HG03139 (cell line): Measurements from ENCODE around the gene HILPDA.

Experiments used
- ATAC-seq: cut with Tn5 transposase; IDR thresholded peaks from one replicate; pipeline ENCODE4 v1.9.1; 2021; ENCODE audit not compliant: unreplicated experiment

HILPDA gene

GRCh38 chr7:128455543-128456254, at the start of gene HILPDA:
TSS of gene HILPDA (plus strand) at chr7:128455878. CDS start at chr7:128457269, 1,391 bp downstream.
- peak; percentile 83 for ATAC-seq

- ATAC-seq: no peak
Observed at GRCh38 chr7:128406314-128407232, 49.1 kb upstream of the HILPDA start.

- no peak for ATAC-seq
Observed at GRCh38 chr7:128407233-128407589, 48.5 kb upstream of the HILPDA start.

GRCh38 chr7:128407751-128408708, 47.6 kb upstream of the HILPDA start:
- ATAC-seq: no peak

GRCh38 chr7:128408709-128409595, 46.7 kb upstream of the HILPDA start:
- no peak for ATAC-seq

- peak; percentile 71 for ATAC-seq
Observed at GRCh38 chr7:128409596-128410450, 45.9 kb upstream of the HILPDA start, which contains the start of gene IMPDH1. TSS of gene IMPDH1 (minus strand) at chr7:128409982. CDS start at chr7:128409901, 81 bp downstream.

- no peak for ATAC-seq
Observed at GRCh38 chr7:128410451-128410753, 45.3 kb upstream of the HILPDA start.

GRCh38 chr7:128415217-128415785, 40.4 kb upstream of the HILPDA start:
- no peak for ATAC-seq

GRCh38 chr7:128417071-128417470, 38.6 kb upstream of the HILPDA start:
- no peak for ATAC-seq

GRCh38 chr7:128419257-128419656, 36.4 kb upstream of the HILPDA start:
- ATAC-seq: no peak

- ATAC-seq: no peak
Observed at GRCh38 chr7:128420773-128421172, 34.9 kb upstream of the HILPDA start.

GRCh38 chr7:128421384-128421783, 34.3 kb upstream of the HILPDA start:
- no peak for ATAC-seq

- ATAC-seq: no peak
Observed at GRCh38 chr7:128422037-128422436, 33.6 kb upstream of the HILPDA start.

- no peak for ATAC-seq
Observed at GRCh38 chr7:128422842-128423241, 32.8 kb upstream of the HILPDA start.

- ATAC-seq: no peak
Observed at GRCh38 chr7:128424686-128425275, 30.9 kb upstream of the HILPDA start.

GRCh38 chr7:128425850-128426249, 29.8 kb upstream of the HILPDA start:
- ATAC-seq: no peak

- ATAC-seq: no peak
Observed at GRCh38 chr7:128427289-128427891, 28.3 kb upstream of the HILPDA start.

GRCh38 chr7:128430207-128430606, 25.5 kb upstream of the HILPDA start:
- ATAC-seq: no peak
